GM03348 (cell line): ENCODE measurements around the gene CALCOCO1.

ENCODE experiments used
- DNase-seq: peaks from one replicate; pipeline ENCODE4 v3.0.0; 2012; ENCODE audit warnings: low spot score

CALCOCO1 gene

DNA sequence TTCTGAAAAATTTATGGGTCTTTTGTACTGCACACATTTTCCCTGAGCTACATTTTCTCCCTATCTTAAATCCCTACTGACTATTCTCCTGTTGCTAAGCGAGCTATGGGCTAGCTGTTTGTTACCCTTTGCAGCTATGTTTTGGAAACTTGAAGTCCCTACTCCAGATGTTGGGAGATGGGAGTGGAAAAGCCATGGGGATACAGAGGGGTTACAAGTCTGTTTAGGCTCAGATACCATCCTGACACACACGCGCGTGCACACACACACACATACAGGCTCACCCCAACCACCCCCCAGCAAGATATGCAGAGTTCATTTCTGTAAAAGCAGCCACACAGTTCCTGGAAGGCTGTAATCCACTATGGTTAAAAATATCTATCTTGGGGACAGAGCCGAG is 67.2 kb downstream of the CALCOCO1 start:
- DNase-seq: no peak

- no peak for DNase-seq
These were observed 67.7 kb downstream of the CALCOCO1 start for GRCh38 chr12:53659571-53659981.

GRCh38 chr12:53659011-53659551 is 68.2 kb downstream of the CALCOCO1 start:
- DNase-seq: peak; percentile 29
